GM12801 (cell line): ENCODE measurements around the gene RNF217.

Source experiments
- CTCF ChIP-seq: IDR thresholded peaks from one replicate; pipeline ENCODE4 v1.5.1; 2011; ENCODE audit warnings: control low read depth; ENCODE audit not compliant: insufficient read length; ENCODE audit errors: extremely low read depth

Gene RNF217

DNA sequence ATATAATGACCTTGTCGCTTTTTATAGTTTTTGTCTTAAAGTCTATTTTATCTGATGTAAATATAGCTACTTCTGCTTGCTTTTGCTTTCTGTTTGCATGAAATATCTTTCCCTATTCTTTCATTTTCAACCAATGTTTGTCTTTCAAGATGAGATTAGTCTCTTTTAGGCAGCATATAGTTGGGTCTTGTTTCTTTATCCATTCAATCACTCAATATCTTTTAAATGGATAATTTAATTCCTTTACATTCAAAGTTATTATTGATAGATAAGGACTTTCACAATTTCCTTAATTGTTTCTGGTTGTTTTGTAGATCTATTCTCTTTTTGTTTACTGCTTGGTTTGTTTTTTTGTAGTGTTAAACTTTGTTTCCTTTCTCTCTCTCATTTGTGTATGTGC, 147.8 kb downstream of the RNF217 start:
- no peak for TF ChIP-seq CTCF

DNA sequence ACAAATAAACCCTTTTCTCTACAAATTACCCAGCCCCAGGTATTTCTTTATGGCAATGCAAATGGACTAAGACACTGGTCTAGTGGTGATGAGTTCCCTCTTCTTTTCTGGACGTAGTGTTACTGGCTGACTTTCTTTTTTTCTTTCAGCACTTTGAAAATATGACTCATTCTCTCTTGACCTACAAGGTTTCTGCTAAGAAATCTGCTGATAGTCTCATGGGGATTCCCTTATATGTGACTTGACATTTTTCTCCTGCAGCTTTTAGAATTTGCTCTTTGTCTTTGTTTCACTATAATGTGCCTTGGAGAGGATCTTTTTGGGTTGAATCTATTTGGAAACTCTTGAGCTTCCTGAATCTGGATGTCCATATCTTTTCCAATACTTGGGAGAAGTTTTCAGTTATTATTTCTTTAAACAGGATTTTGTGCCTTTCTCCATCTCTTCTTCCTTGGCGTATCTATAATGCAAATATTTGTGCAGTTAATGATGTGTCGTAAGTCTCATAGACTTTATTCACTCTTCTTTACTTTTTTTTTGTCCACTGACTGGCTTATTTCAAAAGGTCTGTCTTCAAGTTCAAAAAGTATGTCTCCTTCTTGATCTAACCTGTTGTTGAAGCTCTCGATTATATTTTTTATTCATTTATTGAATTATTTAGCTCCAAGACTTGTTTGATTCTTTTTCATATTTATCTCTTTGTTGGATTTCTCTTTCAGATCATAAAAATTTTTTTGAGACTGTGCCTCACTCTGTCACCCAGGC, 149.2 kb downstream of the RNF217 start:
- no peak for TF ChIP-seq CTCF

DNA sequence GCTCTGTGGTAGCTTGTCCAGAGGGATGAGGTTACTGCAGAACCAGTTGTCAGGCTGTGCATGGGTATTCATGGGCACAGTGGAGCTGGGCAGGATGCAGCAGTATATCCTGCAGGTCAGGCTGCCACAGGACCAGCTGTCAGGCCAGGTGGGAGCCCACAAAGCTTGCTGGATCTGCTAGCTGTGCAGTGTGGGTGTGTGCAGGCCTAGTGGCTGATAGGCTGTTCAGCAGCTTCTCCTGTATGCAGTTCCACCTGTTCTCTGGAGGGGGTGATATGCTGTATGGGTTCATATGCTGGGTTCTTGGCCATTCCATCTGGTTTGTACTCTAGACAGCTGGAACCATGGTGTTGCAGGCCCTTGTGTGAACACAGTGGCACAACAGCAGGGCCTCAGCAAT, 150.7 kb downstream of the RNF217 start:
- TF ChIP-seq CTCF: no peak

GRCh38 chr6:125114248-125114858, 152.1 kb downstream of the RNF217 start:
- no peak for TF ChIP-seq CTCF

GRCh38 chr6:125116170-125116569, 153.9 kb downstream of the RNF217 start:
- no peak for TF ChIP-seq CTCF

- TF ChIP-seq CTCF: no peak
Observed at GRCh38 chr6:125116710-125117109, 154.5 kb downstream of the RNF217 start.

- TF ChIP-seq CTCF: no peak
Observed at GRCh38 chr6:125117818-125118217, 155.6 kb downstream of the RNF217 start.
